Panc1 (cell line): ENCODE results near the gene ADCY3. TPM values are rescaled to one million over a fixed set of nuclear protein-coding genes. Genes with fewer than 3 reads are reported as not detected.

Experiments
- ATAC-seq: fragments of 200-7000 bp; cut with Tn5 transposase; 2 replicates; pipeline ENCODE4 v1.9.1; 2020; ENCODE audit warnings: mild to moderate bottlenecking, moderate library complexity
- BruUV-seq: library from RNA; stranded (reverse); fragments of 400-500 nt; replicated peaks from 2 replicates; lab custom pipeline; 2021; lab: Mats Ljungman, UMichigan
- CTCF ChIA-PET: fragments of 300-600 bp; sonication (Branson Sonifier 250); formaldehyde crosslinking; loops from one replicate; lab custom pipeline; 2022; ENCODE audit warnings: antibody characterized with exemption; lab: Charles Lee
- POLR2A ChIA-PET: fragments of 300-600 bp; sonication (Branson Sonifier 250); formaldehyde crosslinking; loops from one replicate; lab custom pipeline; 2022; ENCODE audit warnings: antibody characterized with exemption; lab: Charles Lee
- DNase-seq: peaks from one replicate; pipeline ENCODE4 v3.0.0-alpha.2; 2010; ENCODE audit warnings: low read depth, low spot score
- H3K27ac ChIP-seq: 2 replicates; pipeline ENCODE4 v1.5.1; 2011; ENCODE audit warnings: mild to moderate bottlenecking, low read length, inconsistent platforms
- H3K27me3 ChIP-seq: fragments of 200-500 bp; sonication (Bioruptor generic); 2 replicates; pipeline ENCODE4 v1.6.0; 2014; ENCODE audit warnings: low read length, inconsistent platforms; ENCODE audit not compliant: control insufficient read depth, insufficient read depth
- H3K36me3 ChIP-seq: fragments of 200-500 bp; sonication (Bioruptor generic); 2 replicates; pipeline ENCODE4 v1.5.1; 2014; ENCODE audit warnings: inconsistent platforms, mild to moderate bottlenecking, low read length, moderate library complexity; ENCODE audit not compliant: control insufficient read depth, insufficient read depth
- H3K4me1 ChIP-seq: 2 replicates; pipeline ENCODE4 v1.5.1; 2011; ENCODE audit warnings: inconsistent platforms, mild to moderate bottlenecking, low read length, moderate library complexity; ENCODE audit not compliant: control insufficient read depth, insufficient read depth
- H3K4me3 ChIP-seq, 2 experiments: 2 replicates each; pipeline ENCODE4 v1.5.1; 2011 to 2012; ENCODE audit warnings: low read depth in 2 of 2, low read length in 2 of 2, mild to moderate bottlenecking in 2 of 2, inconsistent platforms in 1 of 2, moderate library complexity in 1 of 2
- H3K9me3 ChIP-seq: fragments of 200-500 bp; sonication (Bioruptor generic); 2 replicates; pipeline ENCODE4 v1.5.1; 2014; ENCODE audit warnings: low read depth, mild to moderate bottlenecking, inconsistent platforms, low read length, moderate library complexity; ENCODE audit not compliant: control insufficient read depth, insufficient read depth
- CTCF ChIP-seq: fragments of 450-650 bp; IDR thresholded peaks from 2 replicates; pipeline ENCODE4 v1.5.1; 2017; ENCODE audit warnings: mild to moderate bottlenecking
- POLR2AphosphoS5 ChIP-seq: IDR thresholded peaks from 2 replicates; pipeline ENCODE4 v1.6.1; 2012; ENCODE audit warnings: mild to moderate bottlenecking, low read depth, low read length, moderate library complexity
- REST ChIP-seq, 2 experiments: IDR thresholded peaks; 2 replicates each; pipeline ENCODE4 v1.6.1; 2011 to 2012; ENCODE audit warnings: low read depth in 2 of 2, control low read depth in 1 of 2, low read length in 1 of 2, mild to moderate bottlenecking in 1 of 2, moderate library complexity in 1 of 2; ENCODE audit not compliant: insufficient read depth in 1 of 2
- SIN3A ChIP-seq: IDR thresholded peaks from 2 replicates; pipeline ENCODE4 v1.6.1; 2012; ENCODE audit warnings: low read depth, mild to moderate bottlenecking, low read length, moderate library complexity, borderline replicate concordance; ENCODE audit not compliant: insufficient read depth
- TCF7L2 ChIP-seq: IDR thresholded peaks from 2 replicates; pipeline ENCODE4 v1.6.1; 2011; ENCODE audit warnings: mild to moderate bottlenecking, low read depth, low read length, inconsistent platforms
- in situ Hi-C: cut with HindIII; loops from 2 replicates; pipeline ENCODE4 v1.10.0; 2016; ENCODE audit warnings: low sequenced_read_pairs, low pct_unique_long_range_greater_than_20kb
- intact Hi-C: fragments of 100-400 bp; cut with micrococcal nuclease; formaldehyde crosslinking; loops from one replicate; pipeline ENCODE4 v1.10.0; 2022; ENCODE audit not compliant: unreplicated experiment
- total RNA-seq: library from RNA; stranded (reverse); gene quantifications from one replicate; pipeline ENCODE4 v1.2.1, GENCODE V29; 2021; ENCODE audit not compliant: unreplicated experiment

Gene ADCY3
- total RNA-seq, 1 experiment from 2014 or later = 34.1 TPM

GRCh38 chr2:24831221-24832072 lies 88.6 kb downstream of the ADCY3 start:
- no peak overlapping the region for H3K4me3 ChIP-seq
- in situ Hi-C loops = no loop called here
- H3K36me3 ChIP-seq = no peaks in the 10 kb centered on the region
- peaks cover 7% of the 10 kb centered on the region for H3K4me1 ChIP-seq
- CTCF ChIA-PET = no interaction called here
- no peaks in the 10 kb centered on the region for H3K9me3 ChIP-seq
- no peak overlapping the region for H3K27ac ChIP-seq
- ATAC-seq (no peak), DNase-seq (no peak)
- POLR2A ChIA-PET = interaction anchor here (0.5 to 0.7 kb wide), 2 partner anchors 89 to 750 kb away, joined by 5 to 7 read pairs; no protein-coding TSS in a partner anchor
- TF ChIP-seq TCF7L2 (no peak), POLR2AphosphoS5 (no peak)
- BruUV-seq = no TSS peak
- H3K27me3 ChIP-seq = no peaks in the 10 kb centered on the region
- intact Hi-C loops = no loop called here

GRCh38 chr2:24830786-24831185 lies 89.3 kb downstream of the ADCY3 start:
- in situ Hi-C loops = no loop called here
- DNase-seq = no peak
- no peak for ATAC-seq
- Histone ChIP-seq H3K4me1 (peaks cover 11% of the 10 kb centered on the region), H3K27me3 (no peaks in the 10 kb centered on the region), H3K36me3 (no peaks in the 10 kb centered on the region), H3K9me3 (no peaks in the 10 kb centered on the region), H3K4me3 (no peak overlapping the region), H3K27ac (no peak overlapping the region)
- intact Hi-C loops = no loop called here
- ChIA-PET POLR2A (interaction anchor here (0.7 kb wide), 1 partner anchor 90 kb away, joined by 7 read pairs; no protein-coding TSS in a partner anchor), CTCF (interaction anchor here (0.6 to 0.9 kb wide), 4 partner anchors 34 to 420 kb away, joined by 3 to 6 read pairs (median 4); no protein-coding TSS in a partner anchor)
- TF ChIP-seq POLR2AphosphoS5 (no peak), REST (IDR thresholded peaks at IDR 0.05; ENCODE audit: insufficient read depth in 1 of 2, low read depth in 2 of 2, low read length in 1 of 2) (no peak), TCF7L2 (no peak)
- BruUV-seq = no TSS peak

GRCh38 chr2:24830351-24830750 lies 89.7 kb downstream of the ADCY3 start:
- ChIA-PET POLR2A (interaction anchor here (0.7 kb wide), 1 partner anchor 90 kb away, joined by 7 read pairs; no protein-coding TSS in a partner anchor), CTCF (interaction anchor here (0.6 to 0.9 kb wide), 4 partner anchors 35 to 420 kb away, joined by 3 to 6 read pairs (median 4); no protein-coding TSS in a partner anchor)
- BruUV-seq = no TSS peak
- no peak for TF ChIP-seq CTCF
- no peak for TF ChIP-seq POLR2AphosphoS5
- TF ChIP-seq REST (IDR thresholded peaks at IDR 0.05; ENCODE audit: insufficient read depth in 1 of 2, low read depth in 2 of 2, low read length in 1 of 2) = no peak
- TF ChIP-seq SIN3A = no peak
- no peak for TF ChIP-seq TCF7L2
- intact Hi-C loops (no loop called here), in situ Hi-C loops (no loop called here)
- no peak overlapping the region for H3K27ac ChIP-seq
- H3K9me3 ChIP-seq = no peaks in the 10 kb centered on the region
- ATAC-seq (no peak), DNase-seq (no peak)
- no peaks in the 10 kb centered on the region for H3K27me3 ChIP-seq
- H3K36me3 ChIP-seq = no peaks in the 10 kb centered on the region
- H3K4me3 ChIP-seq = no peak overlapping the region
- peaks cover 11% of the 10 kb centered on the region for H3K4me1 ChIP-seq
